ENCODE results near the gene LMF1. TPM values are rescaled to one million over a fixed set of nuclear protein-coding genes. Genes with fewer than 3 reads are reported as not detected.
A peak's percentile ranks its signal among the peaks of the same experiment; 100 is the strongest.

The LMF1 gene
- total and polyA plus RNA-seq, 2 donors from 2014 or later, result 15.4 to 28.6 TPM

GRCh38 chr16:986925-987582 is 16.3 kb upstream of the LMF1 start:
- H3K9me3 ChIP-seq (ENCODE audit: control insufficient read depth in 2 of 3, insufficient read depth in 1 of 3, low read length in 3 of 3), result no peaks in the 10 kb centered on the region
- TF ChIP-seq, protein P1, sequence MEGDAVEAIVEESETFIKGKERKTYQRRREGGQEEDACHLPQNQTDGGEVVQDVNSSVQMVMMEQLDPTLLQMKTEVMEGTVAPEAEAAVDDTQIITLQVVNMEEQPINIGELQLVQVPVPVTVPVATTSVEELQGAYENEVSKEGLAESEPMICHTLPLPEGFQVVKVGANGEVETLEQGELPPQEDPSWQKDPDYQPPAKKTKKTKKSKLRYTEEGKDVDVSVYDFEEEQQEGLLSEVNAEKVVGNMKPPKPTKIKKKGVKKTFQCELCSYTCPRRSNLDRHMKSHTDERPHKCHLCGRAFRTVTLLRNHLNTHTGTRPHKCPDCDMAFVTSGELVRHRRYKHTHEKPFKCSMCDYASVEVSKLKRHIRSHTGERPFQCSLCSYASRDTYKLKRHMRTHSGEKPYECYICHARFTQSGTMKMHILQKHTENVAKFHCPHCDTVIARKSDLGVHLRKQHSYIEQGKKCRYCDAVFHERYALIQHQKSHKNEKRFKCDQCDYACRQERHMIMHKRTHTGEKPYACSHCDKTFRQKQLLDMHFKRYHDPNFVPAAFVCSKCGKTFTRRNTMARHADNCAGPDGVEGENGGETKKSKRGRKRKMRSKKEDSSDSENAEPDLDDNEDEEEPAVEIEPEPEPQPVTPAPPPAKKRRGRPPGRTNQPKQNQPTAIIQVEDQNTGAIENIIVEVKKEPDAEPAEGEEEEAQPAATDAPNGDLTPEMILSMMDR (IDR thresholded peaks at IDR 0.05; ENCODE audit: borderline replicate concordance, extremely low read depth, insufficient read depth), result no peak
- H3K27me3 ChIP-seq (ENCODE audit: control insufficient read depth, insufficient read depth, low read length), result peaks cover 7% of the 10 kb centered on the region

DNA sequence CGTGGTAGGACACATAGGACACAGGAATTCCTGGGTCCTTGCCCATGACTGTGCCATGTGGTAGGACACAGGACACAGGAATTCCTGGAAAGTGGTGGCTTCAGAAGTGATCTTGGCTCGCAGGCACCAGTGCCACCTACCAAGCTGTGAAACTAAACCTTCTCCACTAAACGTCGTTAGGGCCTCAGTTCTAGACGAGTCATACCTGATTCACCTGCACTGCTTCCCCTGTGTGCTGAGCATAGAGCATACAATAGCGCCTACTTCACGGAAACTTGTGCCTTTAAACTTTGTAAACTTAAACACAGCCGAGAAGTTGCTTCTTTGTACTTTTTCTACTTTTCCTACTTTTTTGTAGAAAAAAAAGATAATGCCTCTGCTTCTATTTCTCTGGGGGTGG is 15.6 kb upstream of the LMF1 start:
- Histone ChIP-seq H3K9ac (ENCODE audit: low read length in 3 of 3) (no peak overlapping the region), H3K36me3 (ENCODE audit: control insufficient read depth in 2 of 3, insufficient read depth in 3 of 3, low read length in 3 of 3) (no peaks in the 10 kb centered on the region), H3K4me3 (ENCODE audit: low read length in 3 of 3) (no peak overlapping the region), H3K9me3 (ENCODE audit: control insufficient read depth in 2 of 3, insufficient read depth in 1 of 3, low read length in 3 of 3) (no peaks in the 10 kb centered on the region), H3K27ac (ENCODE audit: low read depth in 2 of 2, low read length in 2 of 2) (no peak overlapping the region), H3K4me1 (ENCODE audit: control insufficient read depth in 2 of 3, insufficient read depth in 2 of 3, low read depth in 1 of 3, low read length in 3 of 3) (no peaks in the 10 kb centered on the region), H3K27me3 (ENCODE audit: control insufficient read depth, insufficient read depth, low read length) (peaks cover 7% of the 10 kb centered on the region)
- DNase-seq, result no peak
- TF ChIP-seq, protein P1 (IDR thresholded peaks at IDR 0.05; ENCODE audit: borderline replicate concordance, extremely low read depth, insufficient read depth), result no peak
- intact Hi-C loops (cut with DNase I), result no loop called here
- FAIRE-seq, result no peak

More at GRCh38 chr16:986925-987582, 16.3 kb upstream of the LMF1 start:
- peak in 1 of 5 donors; percentile 54 for DNase-seq
- Histone ChIP-seq H3K4me1 (ENCODE audit: control insufficient read depth in 2 of 3, insufficient read depth in 2 of 3, low read depth in 1 of 3, low read length in 3 of 3) (no peaks in the 10 kb centered on the region), H3K36me3 (ENCODE audit: control insufficient read depth in 2 of 3, insufficient read depth in 3 of 3, low read length in 3 of 3) (no peaks in the 10 kb centered on the region), H3K4me3 (ENCODE audit: low read length in 3 of 3) (no peak overlapping the region), H3K27ac (ENCODE audit: low read depth in 2 of 2, low read length in 2 of 2) (no peak overlapping the region), H3K9ac (ENCODE audit: low read length in 3 of 3) (no peak overlapping the region)
- no peak for FAIRE-seq
- intact Hi-C loops (cut with DNase I), result no loop called here

GRCh38 chr16:985646-986400 is 15.0 kb upstream of the LMF1 start:
- no peaks in the 10 kb centered on the region for H3K36me3 ChIP-seq (ENCODE audit: control insufficient read depth in 2 of 3, insufficient read depth in 3 of 3, low read length in 3 of 3)
- H3K4me1 ChIP-seq (ENCODE audit: control insufficient read depth in 2 of 3, insufficient read depth in 2 of 3, low read depth in 1 of 3, low read length in 3 of 3), result no peaks in the 10 kb centered on the region
- H3K27ac ChIP-seq (ENCODE audit: low read depth in 2 of 2, low read length in 2 of 2), result no peak overlapping the region
- intact Hi-C loops (cut with DNase I), result no loop called here
- H3K9ac ChIP-seq (ENCODE audit: low read length in 3 of 3), result no peak overlapping the region
- DNase-seq, result no peak
- FAIRE-seq, result no peak
- TF ChIP-seq, protein P1 (IDR thresholded peaks at IDR 0.05; ENCODE audit: borderline replicate concordance, extremely low read depth, insufficient read depth), result no peak
- no peak overlapping the region for H3K4me3 ChIP-seq (ENCODE audit: low read length in 3 of 3)
- peaks cover 7% of the 10 kb centered on the region for H3K27me3 ChIP-seq (ENCODE audit: control insufficient read depth, insufficient read depth, low read length)
- no peaks in the 10 kb centered on the region for H3K9me3 ChIP-seq (ENCODE audit: control insufficient read depth in 2 of 3, insufficient read depth in 1 of 3, low read length in 3 of 3)

Measured in kidney (tissue), 14 donors.